SU-DHL-6 (cell line): ENCODE data around the gene CDK19.

Source experiments
- EZH2phosphoT487 ChIP-seq: fragments of 200-600 bp; sonication (generic), shearing (Covaris generic); conservative IDR thresholded peaks from 2 replicates; pipeline ENCODE4 v1.6.1; 2018; ENCODE audit warnings: mild to moderate bottlenecking, antibody characterized with exemption, low read length, moderate library complexity, mixed read lengths
- TF ChIP-seq, protein P1 (sequence below): fragments of 200-600 bp; sonication (generic); IDR thresholded peaks from one replicate; pipeline ENCODE4 v1.5.1; 2017; ENCODE audit warnings: antibody characterized with exemption, mild to moderate bottlenecking, low read length, moderate library complexity; ENCODE audit not compliant: insufficient read depth, poor library complexity, severe bottlenecking

DNA sequence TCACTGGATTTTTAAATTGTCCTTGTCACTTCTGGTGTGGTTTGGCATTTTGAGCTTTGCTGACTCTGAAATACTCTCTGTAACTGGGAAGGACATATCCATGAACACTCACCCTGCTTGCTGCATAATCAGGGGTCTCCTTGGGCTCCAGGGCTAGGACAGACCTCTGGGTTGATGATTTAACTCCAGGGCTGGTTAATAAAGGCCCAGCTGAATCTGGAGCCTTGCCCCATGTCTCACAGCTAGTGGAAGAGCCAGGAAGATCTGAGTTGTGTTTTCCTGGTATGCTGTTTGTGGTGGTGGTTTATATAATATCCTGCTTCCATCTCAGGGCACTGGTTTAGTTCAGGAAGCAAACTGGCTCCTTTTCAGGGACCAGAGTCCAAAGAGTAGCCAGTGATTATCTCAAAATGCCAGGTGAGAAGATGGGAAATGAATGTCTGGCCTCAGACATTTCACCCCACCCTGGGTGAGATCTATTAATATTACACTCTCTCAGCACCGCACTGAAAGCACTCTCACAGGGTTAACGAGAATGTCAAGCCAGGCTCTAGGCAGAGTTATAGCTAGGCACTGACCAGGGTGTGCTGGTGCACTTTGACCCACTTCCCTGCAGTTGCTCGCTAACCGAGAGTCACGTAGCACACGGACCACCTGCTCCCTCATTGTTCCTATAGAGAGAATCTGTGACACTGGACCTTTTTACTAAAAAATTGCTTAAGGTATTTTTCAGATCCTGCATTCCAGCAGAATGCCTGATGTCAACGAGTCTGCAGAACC lies 248.7 kb downstream of the CDK19 start:
- TF ChIP-seq, protein P1, sequence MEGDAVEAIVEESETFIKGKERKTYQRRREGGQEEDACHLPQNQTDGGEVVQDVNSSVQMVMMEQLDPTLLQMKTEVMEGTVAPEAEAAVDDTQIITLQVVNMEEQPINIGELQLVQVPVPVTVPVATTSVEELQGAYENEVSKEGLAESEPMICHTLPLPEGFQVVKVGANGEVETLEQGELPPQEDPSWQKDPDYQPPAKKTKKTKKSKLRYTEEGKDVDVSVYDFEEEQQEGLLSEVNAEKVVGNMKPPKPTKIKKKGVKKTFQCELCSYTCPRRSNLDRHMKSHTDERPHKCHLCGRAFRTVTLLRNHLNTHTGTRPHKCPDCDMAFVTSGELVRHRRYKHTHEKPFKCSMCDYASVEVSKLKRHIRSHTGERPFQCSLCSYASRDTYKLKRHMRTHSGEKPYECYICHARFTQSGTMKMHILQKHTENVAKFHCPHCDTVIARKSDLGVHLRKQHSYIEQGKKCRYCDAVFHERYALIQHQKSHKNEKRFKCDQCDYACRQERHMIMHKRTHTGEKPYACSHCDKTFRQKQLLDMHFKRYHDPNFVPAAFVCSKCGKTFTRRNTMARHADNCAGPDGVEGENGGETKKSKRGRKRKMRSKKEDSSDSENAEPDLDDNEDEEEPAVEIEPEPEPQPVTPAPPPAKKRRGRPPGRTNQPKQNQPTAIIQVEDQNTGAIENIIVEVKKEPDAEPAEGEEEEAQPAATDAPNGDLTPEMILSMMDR, result no peak
- TF ChIP-seq EZH2phosphoT487, result no peak
